ENCODE results near the gene GSTCD.
"Not testable (repeated sequence)": the region's sequence is repeated elsewhere in the genome, so short reads cannot be mapped to it uniquely, and the experiment has no call there.

Gene GSTCD

DNA sequence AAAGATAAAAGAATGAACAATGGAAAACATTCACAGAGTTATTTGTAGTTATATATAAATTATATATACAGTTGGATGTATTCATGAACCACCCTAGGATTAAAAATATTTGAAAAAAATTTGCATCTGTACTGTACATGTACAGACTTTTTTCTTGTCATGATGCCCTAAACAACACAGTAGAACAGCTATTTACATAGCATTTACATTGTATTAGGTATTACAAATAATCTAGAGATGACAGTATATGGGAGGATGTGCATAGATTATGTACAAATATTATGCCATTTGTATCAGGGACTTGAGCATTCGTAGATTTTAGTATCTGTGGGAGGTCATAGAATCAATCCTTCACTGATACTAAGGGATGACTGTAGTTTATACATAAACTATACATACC is 44.8 kb downstream of the GSTCD start:
- no peak for TF ChIP-seq ZNF274 (IDR thresholded peaks at IDR 0.05; ENCODE audit: low read depth, low read length)
- H3K4me3 ChIP-seq (ENCODE audit: low read length) = no peak overlapping the region

GRCh38 chr4:105755375-105755774 is 46.8 kb downstream of the GSTCD start:
- H3K4me3 ChIP-seq (ENCODE audit: low read length) = no peak overlapping the region
- no peak for TF ChIP-seq ZNF274 (IDR thresholded peaks at IDR 0.05; ENCODE audit: low read depth, low read length)

DNA sequence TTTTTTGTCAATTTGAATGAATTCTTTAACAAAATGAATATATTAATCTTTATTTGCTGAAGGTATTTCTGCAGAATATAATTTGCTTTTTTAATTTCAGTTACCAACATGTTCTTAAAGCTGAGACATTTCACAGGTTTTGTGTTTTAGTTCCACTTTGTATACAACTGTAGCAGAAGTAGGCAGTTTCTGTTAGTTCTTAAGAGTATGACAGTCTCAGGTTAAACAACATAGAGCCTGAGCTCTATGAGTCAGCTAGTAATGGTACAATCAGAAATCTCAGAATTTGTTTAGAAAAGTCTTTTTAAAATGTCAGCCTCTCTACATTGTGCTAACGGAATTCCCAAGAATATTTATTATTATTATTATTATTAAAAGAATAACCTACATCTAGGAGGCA is 50.4 kb downstream of the GSTCD start:
- TF ChIP-seq ZNF274 (IDR thresholded peaks at IDR 0.05; ENCODE audit: low read depth, low read length) = no peak
- no peak overlapping the region for H3K4me3 ChIP-seq (ENCODE audit: low read length)

GRCh38 chr4:105765690-105766407 is 57.3 kb downstream of the GSTCD start:
- H3K4me3 ChIP-seq (ENCODE audit: low read length) = no peak overlapping the region
- no peak for TF ChIP-seq ZNF274 (IDR thresholded peaks at IDR 0.05; ENCODE audit: low read depth, low read length)

DNA sequence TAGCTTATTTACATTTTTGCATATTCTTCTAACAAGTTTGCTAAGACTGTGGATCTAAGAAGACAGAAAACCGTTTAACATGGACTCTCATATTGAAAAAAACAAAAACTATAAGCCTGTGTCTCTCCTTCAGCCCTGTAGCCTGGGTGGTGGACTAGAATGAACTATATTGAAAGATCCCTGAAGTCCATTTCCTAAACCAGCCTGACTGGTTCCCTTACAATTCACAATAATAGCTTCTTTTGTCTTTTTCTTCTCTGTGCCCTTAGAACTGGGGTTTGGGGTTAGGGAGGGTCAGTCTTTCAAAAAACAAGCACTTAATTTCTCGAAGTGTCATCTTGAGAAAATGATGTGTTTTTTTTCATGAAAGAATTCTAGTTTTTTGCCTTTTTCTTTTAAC is 59.0 kb downstream of the GSTCD start:
- H3K4me3 ChIP-seq (ENCODE audit: low read length) = no peak overlapping the region
- no peak for TF ChIP-seq ZNF274 (IDR thresholded peaks at IDR 0.05; ENCODE audit: low read depth, low read length)

- not testable (repeated sequence) for H3K4me3 ChIP-seq (ENCODE audit: low read length)
Observed at GRCh38 chr4:105770524-105770923, 61.9 kb downstream of the GSTCD start.

GRCh38 chr4:105772065-105772464 is 63.5 kb downstream of the GSTCD start:
- not testable (repeated sequence) for H3K4me3 ChIP-seq (ENCODE audit: low read length)

GRCh38 chr4:105775760-105776415 is 67.3 kb downstream of the GSTCD start:
- not testable (repeated sequence) for H3K4me3 ChIP-seq (ENCODE audit: low read length)

- H3K4me3 ChIP-seq (ENCODE audit: low read length) = no peak overlapping the region
- TF ChIP-seq ZNF274 (IDR thresholded peaks at IDR 0.05; ENCODE audit: low read depth, low read length) = no peak
Observed at GRCh38 chr4:105780176-105780575, 71.6 kb downstream of the GSTCD start.

- H3K4me3 ChIP-seq (ENCODE audit: low read length) = no peak overlapping the region
- TF ChIP-seq ZNF274 (IDR thresholded peaks at IDR 0.05; ENCODE audit: low read depth, low read length) = no peak
Observed at GRCh38 chr4:105784761-105785160, 76.2 kb downstream of the GSTCD start.

GRCh38 chr4:105785792-105786191 is 77.2 kb downstream of the GSTCD start:
- no peak for TF ChIP-seq ZNF274 (IDR thresholded peaks at IDR 0.05; ENCODE audit: low read depth, low read length)

GRCh38 chr4:105786748-105787147 is 78.2 kb downstream of the GSTCD start:
- H3K4me3 ChIP-seq (ENCODE audit: low read length) = no peak overlapping the region
- TF ChIP-seq ZNF274 (IDR thresholded peaks at IDR 0.05; ENCODE audit: low read depth, low read length) = no peak

More at GRCh38 chr4:105785792-105786191, 77.2 kb downstream of the GSTCD start:
- no peak overlapping the region for H3K4me3 ChIP-seq (ENCODE audit: low read length)

DNA sequence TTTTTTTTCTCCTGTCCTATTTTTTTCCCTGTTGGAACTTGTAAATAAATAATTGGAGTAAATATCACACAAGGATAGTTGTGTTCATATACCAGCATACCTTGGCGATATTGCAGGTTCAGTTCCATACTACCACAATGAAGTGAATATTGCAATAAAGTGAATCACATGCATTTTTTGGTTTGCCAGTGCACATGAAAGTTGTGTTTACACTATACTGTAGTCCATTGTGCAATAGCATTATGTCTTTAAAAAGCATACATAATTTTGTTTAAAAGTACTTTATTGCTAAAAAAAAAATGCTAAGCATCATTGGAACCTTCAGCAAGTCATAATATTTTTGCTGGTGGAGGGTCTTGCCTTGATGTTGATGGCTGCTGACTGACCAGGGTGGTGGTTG is 88.6 kb downstream of the GSTCD start:
- no peak for TF ChIP-seq ZNF274 (IDR thresholded peaks at IDR 0.05; ENCODE audit: low read depth, low read length)
- H3K4me3 ChIP-seq (ENCODE audit: low read length) = no peak overlapping the region

DNA sequence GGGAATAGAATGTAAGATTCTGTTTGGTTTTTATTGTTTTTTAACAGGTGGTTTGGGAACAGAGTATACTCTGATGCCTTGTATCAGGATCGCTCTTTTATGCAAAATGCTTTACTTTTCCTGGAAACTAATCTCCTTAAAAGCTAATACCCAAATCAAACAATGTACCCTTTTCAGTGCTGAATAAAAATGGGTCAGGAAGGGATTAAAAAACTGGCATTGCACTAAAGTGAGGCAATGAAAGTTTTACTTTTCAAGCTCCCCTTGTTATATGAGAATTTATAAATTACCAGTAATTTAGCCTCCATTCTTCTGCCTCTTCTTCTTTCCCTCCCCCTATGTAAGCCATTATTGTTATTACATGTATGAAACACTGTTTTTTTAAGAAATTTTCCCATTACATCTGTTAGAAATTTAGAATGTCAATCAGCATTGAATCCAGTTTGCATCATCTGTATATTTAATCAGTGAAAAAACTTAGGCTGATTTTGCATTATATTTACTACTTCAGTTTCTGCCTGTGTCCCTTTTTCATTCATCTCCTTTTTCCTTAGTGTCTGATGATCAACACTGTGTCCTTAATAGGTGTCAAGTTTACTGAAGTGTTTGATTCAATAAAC is 97.0 kb downstream of the GSTCD start:
- TF ChIP-seq ZNF274 (IDR thresholded peaks at IDR 0.05; ENCODE audit: low read depth, low read length) = no peak
- H3K4me3 ChIP-seq (ENCODE audit: low read length) = no peak overlapping the region

DNA sequence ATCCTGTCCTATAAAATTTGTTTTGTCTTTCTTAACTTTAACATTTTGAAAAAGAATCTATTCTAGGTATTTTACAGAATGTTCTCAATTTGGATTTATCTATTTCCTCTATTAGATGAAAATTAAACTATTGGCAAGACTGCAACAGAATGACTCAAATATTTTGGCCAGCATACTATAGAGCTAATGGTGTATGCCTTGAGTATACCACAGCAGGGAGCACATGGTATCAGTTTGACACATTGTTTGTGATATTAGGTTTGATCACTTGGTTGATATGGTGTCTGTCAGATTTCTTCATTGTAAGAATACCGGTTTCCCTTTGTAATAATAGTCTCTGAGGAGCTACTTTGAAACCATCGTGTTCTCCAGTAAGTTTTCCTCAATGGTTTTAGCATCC is 98.9 kb downstream of the GSTCD start:
- TF ChIP-seq ZNF274 (IDR thresholded peaks at IDR 0.05; ENCODE audit: low read depth, low read length) = no peak

More for the DNA sequence above, 98.9 kb downstream of the GSTCD start:
- H3K4me3 ChIP-seq (ENCODE audit: low read length) = no peak overlapping the region

Measured in GM08714 (cell line).